PFSK-1 (cell line): ENCODE measurements around the gene TTLL10.

Experiments
- FOXP2 ChIP-seq: optimal IDR thresholded peaks from 2 replicates; pipeline ENCODE3; 2011; ENCODE audit warnings: borderline replicate concordance, control low read depth, inconsistent platforms; ENCODE audit not compliant: insufficient read depth; ENCODE audit errors: extremely low read length, extremely low read depth
- POLR2AphosphoS5 ChIP-seq: IDR thresholded peaks from 2 replicates; pipeline ENCODE4 v1.6.1; 2012; ENCODE audit warnings: low read depth, mild to moderate bottlenecking, control low read depth, low read length, moderate library complexity
- SIN3A ChIP-seq: IDR thresholded peaks from 2 replicates; pipeline ENCODE4 v1.6.1; 2012; ENCODE audit warnings: mild to moderate bottlenecking, low read length, moderate library complexity, borderline replicate concordance; ENCODE audit not compliant: insufficient read depth
- TAF1 ChIP-seq: IDR thresholded peaks from 2 replicates; pipeline ENCODE4 v1.6.1; 2012; ENCODE audit warnings: low read length, control low read depth, borderline replicate concordance; ENCODE audit not compliant: insufficient read depth
- TF ChIP-seq, protein P1 (sequence below), 2 experiments: IDR thresholded peaks; 2 replicates each; pipeline versions ENCODE4 v1.6.1 to v1.8.0; 2011 to 2012; ENCODE audit warnings: low read depth in 2 of 2, low read length in 2 of 2, control low read depth in 1 of 2, inconsistent platforms in 1 of 2, mild to moderate bottlenecking in 1 of 2, moderate library complexity in 1 of 2; ENCODE audit not compliant: insufficient read depth in 1 of 2

Gene TTLL10

DNA sequence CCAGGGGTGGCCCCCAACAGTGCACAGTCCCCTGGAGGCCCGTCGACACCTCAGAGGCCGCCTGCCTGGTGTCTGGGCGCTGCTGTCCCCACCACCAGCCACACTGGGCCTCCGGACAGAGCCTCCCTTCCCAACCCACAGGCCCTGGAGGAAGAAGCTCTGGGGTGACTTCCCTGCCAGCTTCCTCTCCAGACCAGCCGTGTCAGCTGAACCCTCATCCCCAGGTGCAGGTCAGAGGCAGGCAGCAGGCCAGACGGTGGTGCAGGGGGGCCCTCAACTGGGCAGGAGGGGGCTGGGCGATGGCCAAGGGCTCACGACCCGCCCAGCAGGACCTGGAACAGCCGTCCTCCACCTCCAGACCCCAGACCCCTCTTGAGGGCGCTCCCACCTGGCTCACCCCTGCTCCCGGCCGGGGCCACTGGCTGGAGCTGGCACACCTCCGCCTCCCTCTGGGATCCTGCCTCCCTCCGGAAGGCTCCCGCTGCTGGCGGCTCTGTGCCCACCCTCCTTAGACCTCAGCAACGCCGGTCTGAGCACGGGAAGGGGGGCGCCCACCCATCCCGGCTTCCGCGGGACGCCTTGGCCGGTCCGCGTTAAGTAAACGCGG is 32.2 kb downstream of the TTLL10 start:
- TF ChIP-seq FOXP2: no peak
- TF ChIP-seq, protein P1, sequence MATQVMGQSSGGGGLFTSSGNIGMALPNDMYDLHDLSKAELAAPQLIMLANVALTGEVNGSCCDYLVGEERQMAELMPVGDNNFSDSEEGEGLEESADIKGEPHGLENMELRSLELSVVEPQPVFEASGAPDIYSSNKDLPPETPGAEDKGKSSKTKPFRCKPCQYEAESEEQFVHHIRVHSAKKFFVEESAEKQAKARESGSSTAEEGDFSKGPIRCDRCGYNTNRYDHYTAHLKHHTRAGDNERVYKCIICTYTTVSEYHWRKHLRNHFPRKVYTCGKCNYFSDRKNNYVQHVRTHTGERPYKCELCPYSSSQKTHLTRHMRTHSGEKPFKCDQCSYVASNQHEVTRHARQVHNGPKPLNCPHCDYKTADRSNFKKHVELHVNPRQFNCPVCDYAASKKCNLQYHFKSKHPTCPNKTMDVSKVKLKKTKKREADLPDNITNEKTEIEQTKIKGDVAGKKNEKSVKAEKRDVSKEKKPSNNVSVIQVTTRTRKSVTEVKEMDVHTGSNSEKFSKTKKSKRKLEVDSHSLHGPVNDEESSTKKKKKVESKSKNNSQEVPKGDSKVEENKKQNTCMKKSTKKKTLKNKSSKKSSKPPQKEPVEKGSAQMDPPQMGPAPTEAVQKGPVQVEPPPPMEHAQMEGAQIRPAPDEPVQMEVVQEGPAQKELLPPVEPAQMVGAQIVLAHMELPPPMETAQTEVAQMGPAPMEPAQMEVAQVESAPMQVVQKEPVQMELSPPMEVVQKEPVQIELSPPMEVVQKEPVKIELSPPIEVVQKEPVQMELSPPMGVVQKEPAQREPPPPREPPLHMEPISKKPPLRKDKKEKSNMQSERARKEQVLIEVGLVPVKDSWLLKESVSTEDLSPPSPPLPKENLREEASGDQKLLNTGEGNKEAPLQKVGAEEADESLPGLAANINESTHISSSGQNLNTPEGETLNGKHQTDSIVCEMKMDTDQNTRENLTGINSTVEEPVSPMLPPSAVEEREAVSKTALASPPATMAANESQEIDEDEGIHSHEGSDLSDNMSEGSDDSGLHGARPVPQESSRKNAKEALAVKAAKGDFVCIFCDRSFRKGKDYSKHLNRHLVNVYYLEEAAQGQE (IDR thresholded peaks at IDR 0.05; ENCODE audit: insufficient read depth in 1 of 2, low read depth in 2 of 2, low read length in 2 of 2): no peak
- no peak for TF ChIP-seq TAF1
- no peak for TF ChIP-seq SIN3A
- TF ChIP-seq POLR2AphosphoS5: no peak

DNA sequence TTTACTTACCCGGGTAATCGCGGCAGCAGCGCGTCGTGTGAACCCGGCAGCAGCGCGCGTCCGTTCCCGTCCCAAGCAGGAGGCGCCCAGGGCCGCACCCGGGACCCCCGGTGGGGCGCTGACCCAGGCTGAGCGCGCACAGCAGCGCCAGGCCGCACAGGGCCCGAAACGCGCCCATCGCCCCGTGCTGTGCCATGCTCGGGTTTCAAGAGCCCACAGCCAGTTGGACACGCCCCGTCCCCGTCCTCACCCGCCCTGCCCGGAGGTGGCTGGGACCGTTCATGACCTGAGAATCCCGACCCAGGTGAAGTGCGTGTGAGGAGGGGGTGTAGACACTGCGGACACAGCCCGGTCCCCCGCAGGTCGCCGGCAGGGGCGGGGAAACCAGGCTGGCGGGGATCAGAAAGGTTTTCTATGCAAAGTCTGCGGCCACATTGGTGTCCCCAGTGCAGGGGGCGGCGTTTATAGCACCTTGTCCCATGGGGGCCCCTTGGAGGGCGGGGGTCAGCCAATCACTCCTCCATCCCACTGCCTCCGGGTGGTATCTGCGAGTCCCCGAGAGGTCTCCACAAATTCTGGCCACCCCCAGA is 32.8 kb downstream of the TTLL10 start, which contains the start of gene TNFRSF18:
Gene TNFRSF18 (minus strand): TSS at position 217 of the 590 bp plus-strand sequence. CDS start 21 bp downstream, at position 196.
- TF ChIP-seq, protein P1 (IDR thresholded peaks at IDR 0.05; ENCODE audit: insufficient read depth in 1 of 2, low read depth in 2 of 2, low read length in 2 of 2): no peak

DNA sequence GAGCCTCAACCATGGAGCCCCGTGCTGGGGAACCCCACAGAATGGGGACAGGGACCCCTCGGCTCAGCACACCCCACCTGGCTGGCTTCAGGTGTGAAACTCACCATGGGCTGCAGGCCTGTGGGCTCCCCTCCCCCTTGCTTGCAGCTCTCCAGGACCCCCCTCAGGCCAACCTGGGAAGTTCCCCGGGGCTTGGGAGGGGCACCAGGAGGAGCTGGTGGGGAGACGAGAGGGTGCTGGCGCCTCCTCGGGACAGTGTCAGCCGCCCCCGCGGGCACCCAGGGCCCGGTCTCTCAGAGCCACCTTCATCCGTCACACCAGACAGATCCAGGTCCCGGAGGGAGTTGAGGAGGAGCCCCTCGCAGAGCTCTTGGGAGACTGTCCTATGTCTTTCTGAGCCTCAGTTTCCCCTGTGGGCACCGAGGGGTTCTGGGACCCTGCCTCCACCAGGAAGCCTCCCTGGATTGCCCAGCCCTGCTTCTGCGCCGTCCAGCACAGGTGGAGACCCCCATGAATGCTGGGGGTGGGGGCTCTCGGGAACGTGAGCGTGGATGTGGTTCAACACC is 33.4 kb downstream of the TTLL10 start:
- TF ChIP-seq, protein P1 (IDR thresholded peaks at IDR 0.05; ENCODE audit: insufficient read depth in 1 of 2, low read depth in 2 of 2, low read length in 2 of 2): no peak
- TF ChIP-seq POLR2AphosphoS5 (no peak), FOXP2 (no peak), SIN3A (no peak), TAF1 (no peak)

DNA sequence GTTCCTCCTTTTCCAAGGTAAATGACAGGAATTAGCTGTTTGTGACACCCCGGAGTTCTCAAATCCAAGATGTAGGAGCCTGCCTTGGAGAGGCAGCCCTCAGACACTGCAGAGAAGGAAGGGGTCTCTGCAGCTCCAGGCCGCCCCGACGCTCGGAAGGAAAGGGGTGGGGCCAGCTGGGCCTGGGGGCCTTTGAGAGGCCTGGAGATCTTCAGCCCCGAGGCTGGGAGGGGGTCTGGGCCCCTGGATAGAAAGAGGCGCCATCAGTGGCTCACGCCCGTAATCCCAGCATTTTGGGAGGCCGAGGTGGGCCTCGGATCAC is 33.9 kb downstream of the TTLL10 start:
- TF ChIP-seq SIN3A (no peak), FOXP2 (no peak), POLR2AphosphoS5 (no peak), TAF1 (no peak)
- TF ChIP-seq, protein P1 (IDR thresholded peaks at IDR 0.05; ENCODE audit: insufficient read depth in 1 of 2, low read depth in 2 of 2, low read length in 2 of 2): no peak
